Measurements from ENCODE around the gene AGR3. TPM values are rescaled to one million over a fixed set of nuclear protein-coding genes. Genes with fewer than 3 reads are reported as not detected.

AGR3 gene
- total and polyA plus RNA-seq, 4 donors = not detected

GRCh38 chr7:16908561-16908960, 26.8 kb upstream of the AGR3 start:
- Histone ChIP-seq H3K4me3 (ENCODE audit: low read depth in 1 of 3, low read length in 3 of 3) (no peak overlapping the region), H3K4me1 (ENCODE audit: control insufficient read depth in 4 of 4, insufficient read depth in 4 of 4, low read length in 3 of 4) (no peaks in the 10 kb centered on the region), H3K9me3 (ENCODE audit: control insufficient read depth in 4 of 4, low read length in 3 of 4) (no peaks in the 10 kb centered on the region), H3K27me3 (ENCODE audit: control insufficient read depth in 4 of 4, insufficient read depth in 4 of 4, low read length in 3 of 4) (no peaks in the 10 kb centered on the region), H3K9ac (ENCODE audit: low read depth in 1 of 2, low read length in 2 of 2) (no peak overlapping the region), H3K27ac (ENCODE audit: low read depth in 1 of 2, low read length in 2 of 2) (no peak overlapping the region), H3K36me3 (ENCODE audit: control insufficient read depth in 4 of 4, insufficient read depth in 3 of 4, low read depth in 1 of 4, low read length in 3 of 4) (no peaks in the 10 kb centered on the region)
- TF ChIP-seq GABPA (IDR thresholded peaks at IDR 0.05 in 1 of 2, conservative IDR thresholded peaks at IDR 0.05 in 1 of 2) (no peak), HNF4A (conservative IDR thresholded peaks at IDR 0.05) (no peak), SP1 (IDR thresholded peaks at IDR 0.05) (no peak), FOXA2 (IDR thresholded peaks at IDR 0.05) (no peak), EGR1 (IDR thresholded peaks at IDR 0.05; ENCODE audit: low read depth in 2 of 2) (no peak), CTCF (IDR thresholded peaks at IDR 0.05; ENCODE audit: low read depth, low read length, missing input control) (no peak), HNF4G (IDR thresholded peaks at IDR 0.05) (no peak), RXRA (IDR thresholded peaks at IDR 0.05) (no peak)
- 81% methylated on average over 3 of the region's 3 CpGs for WGBS
- DNase-seq (ENCODE audit: low spot score) = no peak

DNA sequence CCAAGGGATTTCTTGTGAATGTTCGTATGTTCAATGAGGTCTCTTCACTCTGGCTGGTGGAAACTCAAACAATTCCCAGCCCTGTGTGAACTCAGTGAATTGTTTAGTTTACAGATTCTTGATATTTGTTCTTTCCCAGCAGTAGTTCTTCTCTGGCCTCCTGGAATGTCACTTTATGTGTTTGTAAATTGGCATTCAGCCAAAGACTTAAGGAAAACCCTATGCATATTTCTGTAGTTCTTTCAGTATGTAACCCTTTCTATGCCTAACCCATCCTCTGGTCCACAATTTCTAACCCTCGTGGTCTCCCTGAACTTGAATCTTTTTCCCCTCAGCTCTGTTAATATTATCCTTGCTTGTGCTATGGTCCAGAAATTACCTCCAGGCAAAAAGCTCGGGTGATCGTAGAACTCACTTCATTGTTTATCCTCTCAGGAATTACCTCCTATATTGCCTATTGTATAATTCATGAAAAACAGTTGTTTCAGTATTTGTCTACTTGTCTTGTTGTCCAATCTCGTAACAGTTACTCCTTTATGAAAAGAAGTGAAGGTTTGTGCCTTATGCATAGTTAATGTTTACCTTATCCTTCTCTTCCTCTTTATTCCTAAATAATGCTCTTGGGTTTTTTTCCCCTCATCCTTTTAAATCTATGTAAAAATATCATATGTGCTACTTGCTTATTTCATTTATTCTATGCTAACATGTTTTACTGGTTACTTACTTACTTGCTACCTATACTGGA, 23.7 kb upstream of the AGR3 start:
- no peak for TF ChIP-seq RXRA (IDR thresholded peaks at IDR 0.05)
- TF ChIP-seq GABPA (IDR thresholded peaks at IDR 0.05 in 1 of 2, conservative IDR thresholded peaks at IDR 0.05 in 1 of 2) = no peak
- TF ChIP-seq, protein P1, sequence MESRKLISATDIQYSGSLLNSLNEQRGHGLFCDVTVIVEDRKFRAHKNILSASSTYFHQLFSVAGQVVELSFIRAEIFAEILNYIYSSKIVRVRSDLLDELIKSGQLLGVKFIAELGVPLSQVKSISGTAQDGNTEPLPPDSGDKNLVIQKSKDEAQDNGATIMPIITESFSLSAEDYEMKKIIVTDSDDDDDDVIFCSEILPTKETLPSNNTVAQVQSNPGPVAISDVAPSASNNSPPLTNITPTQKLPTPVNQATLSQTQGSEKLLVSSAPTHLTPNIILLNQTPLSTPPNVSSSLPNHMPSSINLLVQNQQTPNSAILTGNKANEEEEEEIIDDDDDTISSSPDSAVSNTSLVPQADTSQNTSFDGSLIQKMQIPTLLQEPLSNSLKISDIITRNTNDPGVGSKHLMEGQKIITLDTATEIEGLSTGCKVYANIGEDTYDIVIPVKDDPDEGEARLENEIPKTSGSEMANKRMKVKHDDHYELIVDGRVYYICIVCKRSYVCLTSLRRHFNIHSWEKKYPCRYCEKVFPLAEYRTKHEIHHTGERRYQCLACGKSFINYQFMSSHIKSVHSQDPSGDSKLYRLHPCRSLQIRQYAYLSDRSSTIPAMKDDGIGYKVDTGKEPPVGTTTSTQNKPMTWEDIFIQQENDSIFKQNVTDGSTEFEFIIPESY (IDR thresholded peaks at IDR 0.05) = no peak
- TF ChIP-seq RAD21 (IDR thresholded peaks at IDR 0.05) = no peak
- TF ChIP-seq TAF1 (conservative IDR thresholded peaks at IDR 0.05) = no peak
- no peak for TF ChIP-seq SP1 (IDR thresholded peaks at IDR 0.05)
- TF ChIP-seq NR2F2 (IDR thresholded peaks at IDR 0.05) = no peak
- TF ChIP-seq JUND (IDR thresholded peaks at IDR 0.05) = no peak
- no peak for TF ChIP-seq FOXA2 (IDR thresholded peaks at IDR 0.05)
- no peak for TF ChIP-seq YY1 (IDR thresholded peaks at IDR 0.05)
- TF ChIP-seq HNF4G (IDR thresholded peaks at IDR 0.05) = no peak
- no peak for TF ChIP-seq CTCF (IDR thresholded peaks at IDR 0.05; ENCODE audit: low read depth, low read length, missing input control)
- TF ChIP-seq, protein P2, sequence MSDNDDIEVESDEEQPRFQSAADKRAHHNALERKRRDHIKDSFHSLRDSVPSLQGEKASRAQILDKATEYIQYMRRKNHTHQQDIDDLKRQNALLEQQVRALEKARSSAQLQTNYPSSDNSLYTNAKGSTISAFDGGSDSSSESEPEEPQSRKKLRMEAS (IDR thresholded peaks at IDR 0.05) = no peak
- TF ChIP-seq EGR1 (IDR thresholded peaks at IDR 0.05; ENCODE audit: low read depth in 2 of 2) = no peak
- DNase-seq (ENCODE audit: low spot score) = no peak
- no peaks in the 10 kb centered on the region for H3K9me3 ChIP-seq (ENCODE audit: control insufficient read depth in 4 of 4, low read length in 3 of 4)
- 74% methylated on average over 5 of the region's 5 CpGs for WGBS
- no peaks in the 10 kb centered on the region for H3K27me3 ChIP-seq (ENCODE audit: control insufficient read depth in 4 of 4, insufficient read depth in 4 of 4, low read length in 3 of 4)
- no peak overlapping the region for H3K4me3 ChIP-seq (ENCODE audit: low read depth in 1 of 3, low read length in 3 of 3)
- H3K4me1 ChIP-seq (ENCODE audit: control insufficient read depth in 4 of 4, insufficient read depth in 4 of 4, low read length in 3 of 4) = no peaks in the 10 kb centered on the region
- H3K36me3 ChIP-seq (ENCODE audit: control insufficient read depth in 4 of 4, insufficient read depth in 3 of 4, low read depth in 1 of 4, low read length in 3 of 4) = no peaks in the 10 kb centered on the region
- no peak overlapping the region for H3K27ac ChIP-seq (ENCODE audit: low read depth in 1 of 2, low read length in 2 of 2)
- no peak overlapping the region for H3K9ac ChIP-seq (ENCODE audit: low read depth in 1 of 2, low read length in 2 of 2)
